Thymus (tissue), 11 donors: Measurements from ENCODE around the gene YBX1. TPM values are rescaled to one million over a fixed set of nuclear protein-coding genes. Genes with fewer than 3 reads are reported as not detected.
"Not testable (repeated sequence)": the region's sequence is repeated elsewhere in the genome, so short reads cannot be mapped to it uniquely, and the experiment has no call there.

ENCODE experiments used
- DNase-seq, 9 donors: peaks; one replicate each; pipeline ENCODE4 v3.0.0-alpha.2; 2013; ENCODE audit warnings: low spot score in 9 of 9, low read depth in 6 of 9, missing footprints in 1 of 9
- H3K27ac ChIP-seq, 2 donors: one replicate each; pipeline ENCODE4 v1.5.1; 2013; ENCODE audit warnings: control low read depth in 1 of 2, low read depth in 1 of 2, low read length in 1 of 2, mild to moderate bottlenecking in 1 of 2, moderate library complexity in 1 of 2
- H3K27me3 ChIP-seq, 2 donors: one replicate each; pipeline ENCODE4 v1.5.1; 2013; ENCODE audit warnings: low read length in 1 of 2; ENCODE audit not compliant: control insufficient read depth in 2 of 2, insufficient read depth in 1 of 2
- H3K36me3 ChIP-seq, 2 donors: one replicate each; pipeline ENCODE4 v1.5.1; 2013; ENCODE audit warnings: low read length in 1 of 2, mild to moderate bottlenecking in 1 of 2, moderate library complexity in 1 of 2; ENCODE audit not compliant: control insufficient read depth in 2 of 2, insufficient read depth in 2 of 2
- H3K4me1 ChIP-seq, 2 donors: one replicate each; pipeline ENCODE4 v1.5.1; 2013; ENCODE audit warnings: low read length in 2 of 2; ENCODE audit not compliant: control insufficient read depth in 2 of 2, insufficient read depth in 2 of 2
- H3K4me3 ChIP-seq, 2 donors: one replicate each; pipeline ENCODE4 v1.5.1; 2013; ENCODE audit warnings: low read length in 2 of 2, control low read depth in 1 of 2, mild to moderate bottlenecking in 1 of 2
- H3K9me3 ChIP-seq, 2 donors: one replicate each; pipeline ENCODE4 v1.5.1; 2013; ENCODE audit warnings: low read length in 1 of 2, mild to moderate bottlenecking in 1 of 2; ENCODE audit not compliant: control insufficient read depth in 2 of 2, insufficient read depth in 1 of 2
- WGBS: extraction: QIAGEN DNeasy Blood & Tissue Kit; methylation state at CpG from one replicate; pipeline ENCODE4 v1.1.7; 2013; 5-methylcytosine and 5-hydroxymethylcytosine counted together
- polyA plus RNA-seq: library from polyadenylated mRNA; stranded (reverse); fragments of 200-250 nt; gene quantifications from one replicate; pipeline ENCODE4 v1.2.3, GENCODE V29; 2013
- total RNA-seq: library from RNA; stranded (reverse); fragments of 120-200 nt; gene quantifications from one replicate; pipeline ENCODE4 v1.2.4, GENCODE V29; 2013
- donor health status: healthy.

Gene YBX1
- total and polyA plus RNA-seq, 2 donors: 497 to 564 TPM

GRCh38 chr1:42748461-42749410 lies 66.5 kb downstream of the YBX1 start:
- Histone ChIP-seq H3K36me3 (peaks cover 65 to 66% of the 10 kb centered on the region in 2 donors), H3K9me3 (peaks cover 0 to 6% of the 10 kb centered on the region in 2 donors), H3K4me3 (no peak overlapping the region), H3K27me3 (no peaks in the 10 kb centered on the region), H3K4me1 (no peaks in the 10 kb centered on the region), H3K27ac (no peak overlapping the region)
- 92% methylated on average over 14 of the region's 14 CpGs for whole genome bisulfite sequencing
- DNase-seq: no peak

DNA sequence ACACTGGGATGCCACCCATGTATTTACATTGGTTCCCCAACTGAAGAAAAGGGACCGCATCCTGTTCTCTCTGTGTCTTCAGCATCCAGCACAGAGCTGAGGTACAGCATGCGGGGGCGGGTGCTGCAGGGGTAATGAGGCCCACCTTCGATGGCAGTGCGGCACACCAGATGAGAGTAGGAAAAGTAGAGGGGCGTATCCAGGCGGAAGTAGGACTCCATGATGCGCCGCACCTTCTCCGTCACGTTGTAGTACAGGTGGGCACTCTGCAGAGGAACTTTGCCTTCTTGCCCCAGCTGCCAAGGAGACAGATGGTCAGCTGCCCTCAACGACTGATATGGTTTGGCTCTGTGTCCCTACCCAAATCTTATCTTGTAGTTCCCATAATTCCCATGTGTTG lies 67.8 kb downstream of the YBX1 start:
- Histone ChIP-seq H3K9me3 (peaks cover 0 to 6% of the 10 kb centered on the region in 2 donors), H3K36me3 (peaks cover 78 to 79% of the 10 kb centered on the region in 2 donors), H3K27ac (no peak overlapping the region), H3K4me3 (no peak overlapping the region), H3K27me3 (no peaks in the 10 kb centered on the region), H3K4me1 (no peaks in the 10 kb centered on the region)
- DNase-seq: no peak
- WGBS: 99% methylated on average over 12 of the region's 12 CpGs

- not testable (repeated sequence) for H3K27ac ChIP-seq, H3K4me3 ChIP-seq, DNase-seq, H3K27me3 ChIP-seq, H3K9me3 ChIP-seq, H3K4me1 ChIP-seq
- 94% methylated on average over 8 of the region's 8 CpGs for WGBS
- peaks cover 79 to 83% of the 10 kb centered on the region in 2 donors for H3K36me3 ChIP-seq
Observed at GRCh38 chr1:42751511-42752070, 69.4 kb downstream of the YBX1 start.

- no peak for DNase-seq
- no peaks in the 10 kb centered on the region for H3K4me1 ChIP-seq
- no peaks in the 10 kb centered on the region for H3K27me3 ChIP-seq
- H3K27ac ChIP-seq: no peak overlapping the region
- H3K9me3 ChIP-seq: peaks cover 0 to 6% of the 10 kb centered on the region in 2 donors
- H3K36me3 ChIP-seq: peaks cover 79 to 84% of the 10 kb centered on the region in 2 donors
- over 99% methylated on average over 6 of the region's 6 CpGs for WGBS
- no peak overlapping the region for H3K4me3 ChIP-seq
Observed at GRCh38 chr1:42752284-42752683, 70.1 kb downstream of the YBX1 start.

DNA sequence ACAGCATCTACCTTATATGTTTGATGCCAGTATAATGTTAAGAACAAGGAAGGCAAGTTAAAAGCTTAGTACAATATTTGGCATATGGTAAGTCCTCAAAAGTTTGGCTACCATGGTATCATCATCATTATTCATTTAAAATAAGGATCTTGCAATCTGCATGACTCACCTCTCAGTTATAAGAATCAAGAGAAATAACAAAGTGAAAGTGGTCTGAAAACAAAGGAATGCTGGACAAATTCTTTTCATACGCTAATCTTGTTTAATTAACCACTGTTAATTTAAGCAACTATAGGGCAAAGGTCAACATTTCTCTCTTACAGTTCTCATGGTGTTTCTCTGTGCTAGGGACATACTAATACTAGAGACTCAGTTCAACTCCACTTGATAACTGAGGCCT lies 70.9 kb downstream of the YBX1 start:
- no peak for DNase-seq
- Histone ChIP-seq H3K27ac (no peak overlapping the region), H3K27me3 (no peaks in the 10 kb centered on the region), H3K36me3 (peaks cover 80 to 84% of the 10 kb centered on the region in 2 donors), H3K4me1 (no peaks in the 10 kb centered on the region), H3K4me3 (no peak overlapping the region), H3K9me3 (peaks cover 0 to 6% of the 10 kb centered on the region in 2 donors)
- WGBS: 100% methylated on average over 1 of the region's 1 CpG

Other genes with a start within 250 kb of the YBX1 start
- 1.4 TPM for gene ZMYND12, start 226.4 kb upstream of the YBX1 start, total RNA-seq
- gene ZMYND12, start 226.4 kb upstream of the YBX1 start, polyA plus RNA-seq: 3.2 TPM
- gene PPCS, start 225.9 kb upstream of the YBX1 start, total RNA-seq: 49.8 TPM
- 125 TPM for gene PPCS, start 225.9 kb upstream of the YBX1 start, polyA plus RNA-seq
- 1.9 TPM for gene CCDC30, start 219.1 kb upstream of the YBX1 start, total RNA-seq
- 1.6 TPM for gene CCDC30, start 219.1 kb upstream of the YBX1 start, polyA plus RNA-seq
- gene PPIH, start 24.0 kb upstream of the YBX1 start, total RNA-seq: 95.2 TPM
- 49.7 TPM for gene PPIH, start 24.0 kb upstream of the YBX1 start, polyA plus RNA-seq
- 2.2 TPM for gene CLDN19, start 57.8 kb downstream of the YBX1 start, total RNA-seq
- gene CLDN19, start 57.8 kb downstream of the YBX1 start, polyA plus RNA-seq: 0.62 TPM
- 27.3 TPM for gene P3H1, start 84.6 kb downstream of the YBX1 start, total RNA-seq
- 68.1 TPM for gene P3H1, start 84.6 kb downstream of the YBX1 start, polyA plus RNA-seq
- 4.0 TPM for gene C1orf50, start 84.8 kb downstream of the YBX1 start, total RNA-seq
- 4.0 TPM for gene C1orf50, start 84.8 kb downstream of the YBX1 start, polyA plus RNA-seq
- gene TMEM269, start 102.6 kb downstream of the YBX1 start, total RNA-seq: 0.05 TPM
- gene TMEM269, start 102.6 kb downstream of the YBX1 start, polyA plus RNA-seq: 0.32 TPM
- gene ERMAP, start 134.7 kb downstream of the YBX1 start, total RNA-seq: 5.7 TPM
- 5.0 TPM for gene ERMAP, start 134.7 kb downstream of the YBX1 start, polyA plus RNA-seq
- 65.9 TPM for gene SVBP, start 135.0 kb downstream of the YBX1 start, total RNA-seq
- 65.1 TPM for gene SVBP, start 135.0 kb downstream of the YBX1 start, polyA plus RNA-seq
- gene ZNF691, start 164.2 kb downstream of the YBX1 start, total RNA-seq: 12.5 TPM
- gene ZNF691, start 164.2 kb downstream of the YBX1 start, polyA plus RNA-seq: 18.7 TPM